Right ventricle myocardium inferior (tissue), 1 donor: ENCODE data around the gene LAMA1. TPM values are rescaled to one million over a fixed set of nuclear protein-coding genes. Genes with fewer than 3 reads are reported as not detected.

Experiments used
- ATAC-seq: fragments of 200-7000 bp; cut with Tn5 transposase; one replicate; pipeline ENCODE4 v1.9.1; 2020; ENCODE audit warnings: mild to moderate bottlenecking, moderate library complexity
- DNase-seq: peaks from one replicate; pipeline ENCODE4 v3.0.0; 2021; ENCODE audit errors: missing footprints
- intact Hi-C: fragments of 100-400 bp; cut with DNase I; formaldehyde crosslinking; loops from one replicate; pipeline ENCODE4 v1.11.0; 2022
- total RNA-seq: library from RNA; stranded (reverse); fragmentation: NEBNext Ultra II Directional; extraction: Animal tissue kit (Norgen Biotek cat#: 25700); gene quantifications from one replicate; pipeline ENCODE4 v1.2.1, GENCODE V29; 2021
- donor health status: DM: no; HTN: yes; CAD: no; lungs with severe emphysema.

Gene LAMA1
- total RNA-seq, 1 donor from 2014 or later: not detected

GRCh38 chr18:7066965-7067555 lies 50.5 kb downstream of the LAMA1 start:
- intact Hi-C loops: no loop called here
- DNase-seq (no peak), ATAC-seq (no peak)

GRCh38 chr18:7065736-7066135 lies 51.9 kb downstream of the LAMA1 start:
- ATAC-seq (no peak), DNase-seq (no peak)
- intact Hi-C loops: no loop called here

GRCh38 chr18:7064346-7064745 lies 53.3 kb downstream of the LAMA1 start:
- intact Hi-C loops: no loop called here
- ATAC-seq (no peak), DNase-seq (no peak)

- intact Hi-C loops: no loop called here
- ATAC-seq (no peak), DNase-seq (no peak)
Observed at GRCh38 chr18:7062811-7063210, 54.8 kb downstream of the LAMA1 start.

GRCh38 chr18:7062236-7062635 lies 55.4 kb downstream of the LAMA1 start:
- DNase-seq: peak; percentile 37
- intact Hi-C loops: no loop called here

GRCh38 chr18:7059276-7059675 lies 58.3 kb downstream of the LAMA1 start:
- intact Hi-C loops: no loop called here
- DNase-seq (no peak), ATAC-seq (no peak)

More at GRCh38 chr18:7062236-7062635, 55.4 kb downstream of the LAMA1 start:
- ATAC-seq: no peak

- DNase-seq: no peak
- ATAC-seq: no peak
- intact Hi-C loops: no loop called here
Observed at GRCh38 chr18:7056026-7056425, 61.6 kb downstream of the LAMA1 start.

- DNase-seq: no peak
- no peak for ATAC-seq
- intact Hi-C loops: no loop called here
Observed at GRCh38 chr18:7049951-7050350, 67.6 kb downstream of the LAMA1 start.

GRCh38 chr18:7048081-7048480 lies 69.5 kb downstream of the LAMA1 start:
- intact Hi-C loops: no loop called here
- ATAC-seq: no peak
- DNase-seq: no peak

GRCh38 chr18:7047336-7047735 lies 70.3 kb downstream of the LAMA1 start:
- intact Hi-C loops: no loop called here
- DNase-seq (no peak), ATAC-seq (no peak)

GRCh38 chr18:7038330-7038851 lies 79.2 kb downstream of the LAMA1 start:
- DNase-seq: peak; percentile 67
- intact Hi-C loops: no loop called here
- peak; percentile 89 for ATAC-seq

GRCh38 chr18:7037470-7037869 lies 80.1 kb downstream of the LAMA1 start:
- DNase-seq (no peak), ATAC-seq (no peak)
- intact Hi-C loops: no loop called here

GRCh38 chr18:7035807-7036206 lies 81.8 kb downstream of the LAMA1 start:
- intact Hi-C loops: no loop called here
- ATAC-seq: no peak
- no peak for DNase-seq

- DNase-seq: no peak
- intact Hi-C loops: no loop called here
- no peak for ATAC-seq
Observed at GRCh38 chr18:7034924-7035323, 82.7 kb downstream of the LAMA1 start.

- no peak for ATAC-seq
- intact Hi-C loops: no loop called here
- DNase-seq: no peak
Observed at GRCh38 chr18:7032537-7032936, 85.1 kb downstream of the LAMA1 start.

GRCh38 chr18:7028625-7029024 lies 89.0 kb downstream of the LAMA1 start:
- ATAC-seq: no peak
- DNase-seq: no peak
- intact Hi-C loops: no loop called here

GRCh38 chr18:7025194-7025593 lies 92.4 kb downstream of the LAMA1 start:
- no peak for ATAC-seq
- intact Hi-C loops: no loop called here

GRCh38 chr18:7023581-7023980 lies 94.0 kb downstream of the LAMA1 start:
- DNase-seq (no peak), ATAC-seq (no peak)
- intact Hi-C loops: no loop called here

More at GRCh38 chr18:7025194-7025593, 92.4 kb downstream of the LAMA1 start:
- DNase-seq: no peak

- ATAC-seq (no peak), DNase-seq (no peak)
- intact Hi-C loops: no loop called here
Observed at GRCh38 chr18:7023063-7023580, 94.5 kb downstream of the LAMA1 start.

GRCh38 chr18:7021994-7022840 lies 95.4 kb downstream of the LAMA1 start:
- no peak for ATAC-seq
- no peak for DNase-seq
- intact Hi-C loops: no loop called here
